Measurements from ENCODE around the gene JPT2. TPM values are rescaled to one million over a fixed set of nuclear protein-coding genes. Genes with fewer than 3 reads are reported as not detected.

Gene JPT2
- total RNA-seq, 2 donors from 2014 or later, result 29.1 to 35.3 TPM

DNA sequence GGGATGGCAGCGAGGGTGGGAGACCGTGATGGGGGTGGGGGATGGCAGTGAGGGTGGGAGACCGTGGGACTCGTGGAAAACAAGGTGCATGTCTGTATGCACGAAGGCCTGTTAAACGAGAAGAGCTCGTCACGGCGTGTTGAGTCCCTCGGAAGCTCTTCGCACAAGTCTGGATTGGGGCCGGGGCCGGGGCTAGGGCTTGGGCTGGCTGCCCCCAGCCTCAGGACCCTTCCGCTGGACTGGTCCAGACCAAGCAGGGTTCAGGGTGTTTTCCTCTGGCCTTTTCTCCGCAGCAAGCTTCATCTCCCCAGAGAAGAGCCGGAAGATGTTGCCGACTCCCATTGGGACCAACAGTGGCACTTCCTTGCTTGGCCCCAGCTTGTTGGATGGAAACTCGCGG lies 7.7 kb upstream of the JPT2 start:
- ATAC-seq, result no peak
- no peak for DNase-seq
- intact Hi-C loops (cut with DNase I), result loop anchor here in 1 of 2 donors (10.0 kb wide), 1 partner anchor 56 kb away; the partner anchor contains the start of genes CRAMP1 and IFT140

DNA sequence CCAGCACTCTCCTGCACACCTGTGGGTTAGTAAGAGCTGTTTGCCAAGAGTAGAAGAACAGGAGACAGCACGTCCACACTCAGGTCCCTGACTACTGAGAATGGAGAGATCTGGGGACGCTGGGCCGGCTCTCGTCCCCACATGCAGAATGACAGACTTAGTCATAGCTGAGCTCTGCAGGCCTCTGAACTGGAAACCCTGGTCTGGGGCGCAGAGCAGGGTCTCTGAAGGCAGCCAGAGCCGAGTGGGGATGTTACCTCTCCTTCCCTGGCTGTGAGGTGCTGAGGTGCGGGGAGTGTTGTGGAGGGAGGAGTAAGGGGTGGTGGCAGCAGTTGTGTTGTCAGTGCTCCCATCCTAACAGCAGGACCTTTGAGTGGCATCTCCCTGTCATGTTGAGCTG lies 7.2 kb upstream of the JPT2 start:
- no peak for ATAC-seq
- DNase-seq, result no peak
- intact Hi-C loops (cut with DNase I), result loop anchor here in 1 of 2 donors (10.0 kb wide), 1 partner anchor 56 kb away; the partner anchor contains the start of genes CRAMP1 and IFT140

DNA sequence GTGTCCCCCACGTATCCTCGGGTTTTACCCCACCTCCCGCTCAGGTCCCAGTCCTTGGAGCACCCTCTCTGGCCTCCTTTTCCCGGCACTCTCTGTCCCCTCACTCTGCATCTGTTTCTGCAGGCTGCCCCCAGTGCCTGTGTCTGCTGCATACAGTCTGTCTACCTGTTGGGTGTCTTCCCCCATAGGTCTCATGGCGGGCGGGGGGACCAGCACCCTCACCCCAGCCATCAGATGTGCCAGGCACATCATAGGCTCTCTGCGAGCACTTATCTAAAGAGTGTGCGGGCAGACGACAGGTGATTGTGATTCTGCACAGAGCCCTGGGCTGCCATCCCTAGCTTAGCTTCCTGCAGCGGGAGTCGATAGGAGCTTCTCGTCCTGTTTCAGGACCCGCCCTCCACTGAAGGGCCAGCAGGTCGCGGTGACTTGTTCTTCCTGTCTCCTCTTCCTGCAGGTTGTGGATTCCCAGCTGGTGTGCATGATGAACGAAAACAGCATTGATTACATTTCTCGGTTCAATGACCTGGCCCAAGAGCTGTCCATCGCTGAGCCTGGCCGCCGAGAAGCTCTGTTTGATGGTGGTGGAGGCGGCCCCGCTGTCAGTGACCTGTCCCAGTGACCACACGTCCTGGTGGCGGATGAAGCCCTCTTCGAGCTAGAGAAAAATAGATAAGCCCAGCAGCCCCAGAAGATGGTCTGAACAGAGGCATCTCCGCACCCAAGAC lies 4.5 kb upstream of the JPT2 start:
- DNase-seq (no peak), ATAC-seq (no peak)
- intact Hi-C loops (cut with DNase I), result loop anchor here in 1 of 2 donors (10.0 kb wide), 1 partner anchor 59 kb away; the partner anchor contains the start of genes CRAMP1 and IFT140

DNA sequence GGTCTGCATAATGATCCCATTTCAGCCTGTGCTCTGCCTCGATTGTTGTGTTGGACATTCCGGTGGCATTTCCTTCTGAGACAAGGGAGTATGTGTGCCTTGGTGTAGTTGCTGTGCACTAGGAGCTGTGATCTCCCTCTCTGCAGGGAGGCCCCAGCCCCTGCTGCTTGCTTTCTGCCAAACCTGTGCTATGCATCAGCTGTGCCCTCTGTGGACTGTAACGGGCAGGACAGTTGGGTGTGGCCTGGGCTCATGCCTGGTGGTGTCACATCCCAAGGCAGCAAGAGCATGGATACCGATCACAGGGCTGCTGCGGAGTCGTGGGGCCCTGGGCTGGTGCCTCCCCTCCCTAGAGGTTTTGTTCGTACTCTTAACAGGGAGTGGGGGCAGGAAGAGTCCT lies 3.8 kb upstream of the JPT2 start:
- intact Hi-C loops (cut with DNase I), result loop anchor here in 1 of 2 donors (10.0 kb wide), 1 partner anchor 60 kb away; the partner anchor contains the start of genes CRAMP1 and IFT140
- DNase-seq (no peak), ATAC-seq (peak in 1 of 2 donors; percentile 29)

DNA sequence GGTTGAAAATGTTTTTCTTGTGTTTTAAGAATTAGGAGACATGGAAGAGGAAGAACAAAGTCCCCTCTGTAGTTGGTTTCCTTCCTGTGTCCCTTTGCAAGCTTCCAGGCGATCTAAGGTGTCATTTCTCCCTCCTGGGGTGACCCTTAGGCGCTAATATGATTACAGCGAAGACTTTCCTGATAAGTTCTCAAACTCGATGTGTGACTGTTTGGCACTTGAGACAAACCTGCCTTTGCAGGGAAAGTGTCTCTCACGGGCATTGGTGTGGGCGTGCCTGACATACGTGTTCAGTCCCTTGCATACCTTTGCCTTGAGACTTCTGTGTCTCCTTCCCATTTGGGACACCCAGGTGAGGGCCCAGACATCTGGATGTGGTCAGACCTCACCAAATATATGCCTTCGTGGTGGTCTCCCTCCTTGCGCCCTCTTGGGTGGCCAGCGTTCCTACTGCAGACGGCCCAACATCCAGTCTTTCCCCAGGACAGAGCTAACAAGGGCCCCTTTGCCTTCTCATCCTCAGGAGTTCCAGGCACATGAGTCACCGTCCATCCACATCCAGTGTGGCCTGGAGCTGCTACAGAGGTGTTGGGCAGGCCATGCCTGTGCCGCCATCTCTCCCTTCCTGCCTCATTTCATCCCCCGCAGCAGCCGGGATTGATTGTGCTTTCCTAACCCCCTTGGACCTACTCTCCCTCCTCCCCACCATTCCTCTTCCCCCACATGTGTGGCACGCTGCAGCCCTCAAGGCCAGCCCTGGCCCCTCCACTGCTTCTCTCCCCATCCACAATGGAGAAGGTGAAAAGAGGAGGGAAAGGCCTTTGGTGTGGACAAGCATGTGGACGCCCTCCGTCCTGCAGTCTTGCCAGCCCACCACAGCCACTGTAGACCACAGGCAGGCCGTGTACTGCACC lies 3.1 kb upstream of the JPT2 start:
- no peak for DNase-seq
- no peak for ATAC-seq
- intact Hi-C loops (cut with DNase I), result loop anchor here in 1 of 2 donors (10.0 kb wide), 1 partner anchor 60 kb away; the partner anchor contains the start of genes CRAMP1 and IFT140

DNA sequence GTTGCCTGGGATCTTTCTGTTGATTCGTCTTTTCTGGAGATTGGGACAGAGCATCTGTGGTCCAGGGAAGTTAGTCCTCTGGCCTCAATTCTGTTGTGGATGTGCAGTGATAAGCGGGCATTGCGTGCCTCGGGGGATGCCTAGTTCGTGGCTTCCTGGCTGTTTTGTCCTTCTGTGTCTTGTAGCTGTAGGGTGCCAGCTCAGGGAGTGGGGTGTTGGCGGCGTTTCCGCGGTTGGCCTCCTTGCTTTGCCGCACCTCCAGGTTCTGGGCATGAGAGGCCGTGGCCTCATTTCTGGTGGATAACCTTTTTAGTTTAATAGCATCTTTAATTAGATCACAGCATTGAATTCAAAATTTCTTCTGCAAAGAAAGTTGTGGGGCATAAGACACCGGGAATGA lies 1.4 kb upstream of the JPT2 start:
- intact Hi-C loops (cut with DNase I), result loop anchor here in 1 of 2 donors (10.0 kb wide), 1 partner anchor 62 kb away; the partner anchor contains the start of genes CRAMP1 and IFT140
- ATAC-seq, result no peak
- DNase-seq, result no peak

DNA sequence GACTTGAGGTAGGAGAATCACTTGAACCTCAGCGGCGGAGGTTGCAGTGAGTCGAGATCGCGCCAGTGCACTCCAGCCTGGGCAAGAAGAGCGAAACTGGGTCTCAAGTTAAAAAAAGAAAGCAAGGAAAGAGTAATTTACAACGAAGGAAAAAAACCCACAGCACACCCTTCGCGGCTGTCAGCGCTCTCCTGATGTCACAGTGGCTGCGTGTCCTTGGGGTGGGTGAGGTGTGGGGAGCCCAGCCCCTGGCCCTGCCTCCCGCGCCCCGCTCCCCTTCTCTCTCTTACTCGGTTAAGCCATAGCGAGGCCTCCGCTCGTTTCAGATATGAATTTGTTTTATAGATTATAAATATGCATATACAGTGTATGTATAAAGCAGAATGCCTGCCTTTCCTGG lies 740 bp upstream of the JPT2 start:
- intact Hi-C loops (cut with DNase I), result loop anchor here in 1 of 2 donors (10.0 kb wide), 1 partner anchor 63 kb away; the partner anchor contains the start of genes CRAMP1 and IFT140
- no peak for ATAC-seq
- no peak for DNase-seq

DNA sequence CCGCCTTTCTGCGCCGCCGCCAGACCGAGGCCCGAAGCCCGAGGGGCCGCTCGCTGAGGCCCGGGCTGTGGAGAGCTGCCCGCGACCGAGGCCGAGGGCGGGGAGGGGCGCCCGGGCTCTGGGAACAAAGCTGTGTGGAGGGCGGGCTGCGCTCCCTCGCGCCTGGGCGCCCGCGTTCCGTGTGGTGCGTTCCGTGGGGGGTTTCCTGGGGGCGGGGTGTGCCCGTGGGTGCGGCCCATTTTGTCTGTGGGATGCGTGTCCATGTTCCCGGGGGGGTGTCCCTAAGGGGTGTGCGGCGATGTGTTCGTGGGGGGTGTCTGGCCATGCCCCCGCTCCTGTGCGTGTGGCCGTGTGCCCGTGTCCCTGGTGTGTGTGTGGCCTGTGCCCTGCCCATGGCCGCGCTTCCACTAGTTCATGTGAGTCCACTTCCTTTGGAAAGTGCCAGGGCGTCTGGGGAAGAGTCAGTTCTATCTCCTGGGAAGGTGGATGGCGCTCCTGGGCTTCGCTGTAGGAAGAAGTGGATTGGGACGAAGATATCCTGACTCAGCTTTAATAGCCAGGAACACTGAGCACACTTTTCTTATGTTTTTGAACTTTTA lies 520 bp downstream of the JPT2 start:
- DNase-seq (peak; percentile 44), ATAC-seq (peak; percentile 35 to 39)
- intact Hi-C loops (cut with DNase I), result loop anchor here in 1 of 2 donors (10.0 kb wide), 1 partner anchor 64 kb away; the partner anchor contains the start of genes CRAMP1 and IFT140

DNA sequence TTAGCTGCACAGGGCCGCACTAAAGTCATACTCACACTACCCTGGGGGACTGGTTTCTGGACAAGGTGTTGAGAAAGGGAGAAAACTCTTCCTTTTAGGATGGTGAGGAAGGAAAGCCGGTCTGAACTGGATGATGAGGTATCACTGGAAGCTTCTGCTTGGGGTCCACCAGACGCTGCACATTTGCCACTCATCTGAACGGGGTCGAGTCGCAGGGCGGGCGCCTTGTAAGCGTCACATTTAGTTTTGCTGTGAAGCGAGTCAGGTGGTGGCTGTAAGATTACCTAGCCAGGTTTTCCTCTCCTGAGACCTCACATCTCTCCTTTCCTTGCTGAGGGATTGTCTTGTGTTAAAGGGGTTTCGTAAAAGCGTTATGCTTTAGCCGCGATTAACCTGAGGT lies 2.3 kb downstream of the JPT2 start:
- ATAC-seq (no peak), DNase-seq (no peak)
- intact Hi-C loops (cut with DNase I), result no loop called here

DNA sequence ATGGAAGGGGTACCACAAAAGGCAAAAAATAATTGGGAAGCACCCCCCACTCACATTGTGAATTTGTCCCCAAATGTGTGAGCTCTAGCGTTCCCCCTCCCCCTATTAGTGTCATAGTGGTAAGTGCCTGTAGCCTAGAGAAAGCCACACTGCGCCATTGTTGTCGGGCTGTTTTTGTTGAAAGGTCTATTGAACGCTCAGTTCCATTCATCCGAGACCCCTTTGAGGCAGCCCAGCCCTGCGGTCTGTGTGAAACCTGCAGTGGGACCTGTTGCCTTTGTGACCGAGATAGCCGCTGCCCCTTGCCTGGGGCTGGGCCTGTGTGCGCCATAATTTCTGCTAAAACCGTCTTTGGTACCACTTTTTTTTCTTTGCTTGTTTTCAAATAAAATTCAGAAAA lies 3.0 kb downstream of the JPT2 start:
- ATAC-seq, result no peak
- intact Hi-C loops (cut with DNase I), result no loop called here
- DNase-seq, result no peak

DNA sequence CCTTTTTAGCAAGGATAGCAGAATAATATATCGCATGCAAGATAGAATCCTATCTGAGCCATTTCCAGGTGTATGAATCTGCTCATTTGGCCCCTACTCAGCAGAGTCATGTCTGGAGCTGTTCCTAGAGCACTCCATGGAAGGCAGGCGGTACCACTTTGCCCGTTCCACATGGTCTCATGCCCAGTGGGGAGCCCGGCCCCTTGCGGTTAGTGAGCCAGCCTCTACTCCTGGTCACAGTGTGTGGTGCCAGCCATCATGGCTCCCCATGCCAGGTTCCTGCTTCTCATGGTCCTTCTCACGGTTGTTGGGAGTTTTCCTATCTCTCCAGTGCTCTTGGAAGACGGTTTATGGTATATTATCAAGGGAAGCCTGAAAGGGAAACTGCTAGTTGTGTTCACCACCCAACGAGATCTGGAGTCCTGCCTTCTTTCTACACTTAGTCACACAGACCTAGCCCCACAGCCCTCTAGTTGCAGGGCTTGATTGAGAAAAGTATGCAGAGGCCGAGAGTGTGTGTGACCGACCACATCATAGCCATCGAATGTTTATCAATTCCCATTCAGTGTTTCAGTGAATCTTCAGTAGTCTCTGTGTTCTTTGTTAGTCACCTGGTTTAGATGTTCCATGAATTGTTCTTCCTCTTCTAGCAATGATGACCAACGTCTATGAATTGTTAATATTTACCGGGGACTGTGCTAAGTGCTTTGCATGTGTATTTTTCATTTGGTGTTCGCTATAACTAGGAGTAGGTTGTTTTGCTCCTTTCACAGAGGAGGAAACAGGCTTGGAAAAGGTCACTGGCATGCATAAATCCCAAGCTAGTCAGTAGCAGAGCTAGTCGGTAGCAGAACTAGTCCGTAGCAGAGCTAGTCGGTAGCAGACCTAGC lies 9.6 kb downstream of the JPT2 start:
- ATAC-seq, result no peak
- DNase-seq, result no peak
- intact Hi-C loops (cut with DNase I), result no loop called here

DNA sequence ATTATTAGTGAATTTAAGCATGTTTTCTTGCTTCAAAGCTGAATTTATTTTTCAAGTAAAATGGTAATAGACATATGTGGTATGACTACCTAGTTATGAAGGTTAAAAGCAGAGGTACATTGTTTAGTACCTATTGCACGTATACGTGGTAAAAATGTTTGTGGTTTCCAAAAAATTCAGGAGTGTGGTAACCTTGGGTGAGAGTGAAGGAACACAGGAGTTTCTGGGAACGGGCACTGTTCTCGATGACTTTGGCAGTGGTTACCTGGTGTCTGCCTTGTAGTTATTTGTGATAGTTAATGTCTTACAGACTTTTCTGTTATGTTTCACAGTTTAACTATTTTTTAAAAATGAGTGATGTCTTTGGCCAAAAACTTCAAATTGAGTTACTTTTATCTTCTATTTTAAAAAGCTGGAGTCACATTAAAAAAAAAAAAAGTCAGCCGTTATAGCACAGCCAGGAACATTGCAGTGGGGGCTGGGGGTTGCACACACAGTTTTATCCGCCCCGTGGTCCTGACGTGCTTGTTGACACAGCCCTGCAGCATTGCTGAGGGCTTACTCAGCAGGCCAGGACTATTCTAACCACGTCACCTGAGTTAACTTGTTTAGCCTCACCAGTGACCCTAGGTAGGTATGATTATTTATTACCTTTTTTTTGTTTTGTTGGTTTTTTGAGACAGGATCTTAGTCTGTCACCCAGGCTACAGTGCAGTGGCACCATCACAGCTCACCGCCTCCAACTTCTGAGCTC lies 10.9 kb downstream of the JPT2 start:
- intact Hi-C loops (cut with DNase I), result no loop called here
- peak in 1 of 2 donors; percentile 50 for ATAC-seq
- DNase-seq, result no peak

DNA sequence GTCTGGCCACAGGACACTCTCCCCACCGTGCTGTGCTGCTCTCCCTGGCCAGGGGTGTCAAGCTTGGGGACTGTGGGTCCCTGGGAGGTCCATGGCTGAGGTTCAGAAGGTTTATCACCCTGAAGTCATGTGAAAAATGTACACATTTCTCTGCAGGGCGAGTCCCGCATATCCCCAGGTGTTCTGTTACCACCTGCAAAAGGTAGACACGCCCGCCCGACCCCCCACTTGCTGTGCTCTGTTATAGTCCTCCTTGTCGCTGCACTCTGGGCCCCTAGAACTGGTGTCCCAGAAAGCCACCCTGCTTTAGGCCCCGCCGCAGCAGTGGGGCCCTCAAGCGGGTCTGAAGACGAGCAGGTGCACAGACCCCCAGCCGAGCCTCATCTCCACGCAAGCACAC lies 11.8 kb downstream of the JPT2 start:
- DNase-seq (peak; percentile 10), ATAC-seq (no peak)
- intact Hi-C loops (cut with DNase I), result no loop called here

DNA sequence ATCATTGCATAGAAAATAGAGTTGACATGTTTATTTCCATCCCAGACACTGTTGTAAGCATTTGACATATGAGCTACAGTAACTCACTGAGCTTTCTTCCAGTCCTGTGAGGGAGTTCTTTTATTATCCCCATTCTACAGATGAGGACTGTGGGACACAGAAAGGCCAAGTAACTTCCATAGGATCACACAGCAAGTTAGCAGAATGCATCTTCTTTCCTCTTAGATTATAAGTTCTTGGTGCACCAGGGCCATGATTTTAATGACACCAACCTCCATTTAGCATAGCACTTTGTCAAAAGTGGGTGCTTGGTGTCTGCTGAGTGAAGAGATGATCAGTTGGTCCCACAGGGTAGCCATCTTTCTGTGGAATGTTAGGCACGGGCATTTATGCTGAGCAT lies 12.7 kb downstream of the JPT2 start:
- ATAC-seq, result no peak
- peak; percentile 2 for DNase-seq
- intact Hi-C loops (cut with DNase I), result no loop called here

DNA sequence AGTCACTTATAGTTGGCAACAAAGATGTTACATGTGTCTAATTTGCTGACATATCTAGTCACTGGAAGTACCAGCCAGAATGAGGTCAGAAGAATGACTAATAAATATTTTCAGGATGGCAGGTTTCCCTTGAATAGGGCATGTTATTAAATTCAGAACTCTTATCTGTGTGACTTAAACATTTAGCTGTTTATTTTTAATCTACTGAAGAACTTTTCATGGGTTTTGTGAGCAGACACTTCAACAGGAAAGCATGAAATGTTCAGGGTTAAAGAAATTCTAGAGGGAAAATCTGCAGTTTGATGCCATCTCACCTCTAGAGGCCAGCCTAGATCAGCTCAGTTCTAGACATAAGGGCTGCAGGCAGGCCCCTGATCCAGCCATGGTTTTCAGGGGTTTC lies 13.2 kb downstream of the JPT2 start:
- ATAC-seq (peak in 1 of 2 donors; percentile 65), DNase-seq (no peak)
- intact Hi-C loops (cut with DNase I), result no loop called here

DNA sequence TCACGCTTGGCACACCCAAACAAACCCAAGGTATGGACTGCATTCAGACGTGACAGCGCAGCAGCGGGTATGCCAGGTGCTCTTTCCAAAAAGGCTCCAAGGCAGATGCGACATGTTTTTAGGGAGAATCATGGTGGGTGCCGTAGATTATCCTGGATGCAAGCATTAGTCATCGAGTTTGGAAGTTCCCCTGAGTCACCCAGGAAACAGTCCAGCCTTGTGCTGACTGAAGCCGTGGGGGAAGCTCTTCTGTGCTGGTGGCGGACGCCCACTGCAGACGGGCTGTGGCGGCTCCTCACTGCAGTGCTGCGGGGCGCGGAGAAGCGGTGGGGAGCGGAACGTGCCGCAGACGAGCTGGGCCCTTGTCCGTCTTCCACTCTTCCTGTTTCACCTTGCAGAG lies 13.9 kb downstream of the JPT2 start:
- ATAC-seq, result peak in 1 of 2 donors; percentile 69
- peak; percentile 12 for DNase-seq
- intact Hi-C loops (cut with DNase I), result no loop called here

DNA sequence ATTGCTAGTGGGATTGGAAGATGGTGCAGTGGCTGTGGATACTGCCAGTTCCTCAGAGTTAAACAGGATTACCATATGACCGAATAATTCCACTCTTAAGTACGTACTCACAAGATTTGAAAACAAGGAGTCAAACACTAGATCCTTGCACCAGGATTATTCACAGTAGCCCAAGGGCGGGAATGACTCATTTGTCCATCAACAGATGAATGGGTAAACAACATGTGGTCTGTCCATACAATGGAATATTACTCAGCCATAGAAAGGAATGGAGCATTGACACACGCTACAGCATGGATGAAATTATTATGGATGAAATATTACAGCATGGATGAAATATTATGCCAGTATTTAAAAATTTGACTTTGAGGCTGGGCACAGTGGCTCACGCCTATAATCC lies 18.8 kb downstream of the JPT2 start:
- ATAC-seq (no peak), DNase-seq (no peak)
- intact Hi-C loops (cut with DNase I), result no loop called here

DNA sequence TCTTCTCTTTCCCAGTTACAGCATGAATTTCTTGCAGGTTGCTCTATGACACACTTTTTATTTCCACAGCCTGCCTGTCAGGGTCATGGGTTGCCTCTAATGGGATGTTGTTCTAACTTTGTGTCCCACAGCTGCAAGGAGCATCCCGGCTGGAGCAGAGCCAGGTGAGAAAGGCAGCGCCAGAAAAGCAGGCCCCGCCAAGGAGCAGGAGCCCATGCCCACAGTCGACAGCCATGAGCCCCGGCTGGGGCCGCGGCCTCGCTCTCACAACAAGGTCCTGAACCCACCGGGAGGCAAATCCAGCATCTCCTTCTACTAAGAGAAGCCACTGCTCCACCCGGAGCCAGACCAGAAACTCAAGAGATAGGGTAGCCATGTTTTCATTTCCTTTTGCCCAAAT lies 20.6 kb downstream of the JPT2 start:
- ATAC-seq, result no peak
- DNase-seq, result peak; percentile 9
- intact Hi-C loops (cut with DNase I), result no loop called here

Data from left cardiac atrium (tissue), 4 donors.